ENCODE measurements around the gene EVC2.
"Not testable (repeated sequence)": the region's sequence is repeated elsewhere in the genome, so short reads cannot be mapped to it uniquely, and the experiment has no call there.

EVC2 gene

GRCh38 chr4:5746250-5746649, 37.9 kb upstream of the EVC2 start:
- no peak for DNase-seq

- no peak for DNase-seq
Observed at GRCh38 chr4:5742968-5743367, 34.6 kb upstream of the EVC2 start.

GRCh38 chr4:5742388-5742787, 34.0 kb upstream of the EVC2 start:
- DNase-seq = no peak

GRCh38 chr4:5738061-5738460, 29.7 kb upstream of the EVC2 start:
- DNase-seq = no peak

GRCh38 chr4:5735463-5735862, 27.1 kb upstream of the EVC2 start:
- DNase-seq = no peak

GRCh38 chr4:5734853-5735252, 26.5 kb upstream of the EVC2 start:
- no peak for DNase-seq

- DNase-seq = no peak
Observed at GRCh38 chr4:5732158-5732557, 23.8 kb upstream of the EVC2 start.

- no peak for DNase-seq
Observed at GRCh38 chr4:5730993-5731990, 22.9 kb upstream of the EVC2 start.

GRCh38 chr4:5730436-5730835, 22.1 kb upstream of the EVC2 start:
- DNase-seq = no peak

- DNase-seq = not testable (repeated sequence)
Observed at GRCh38 chr4:5728412-5728811, 20.1 kb upstream of the EVC2 start.

- DNase-seq = no peak
Observed at GRCh38 chr4:5724377-5724776, 16.0 kb upstream of the EVC2 start.

GRCh38 chr4:5722328-5722727, 14.0 kb upstream of the EVC2 start:
- no peak for DNase-seq

- no peak for DNase-seq
Observed at GRCh38 chr4:5721923-5722322, 13.6 kb upstream of the EVC2 start.

GRCh38 chr4:5720980-5721379, 12.6 kb upstream of the EVC2 start:
- no peak for DNase-seq

- no peak for DNase-seq
Observed at GRCh38 chr4:5720157-5720850, 11.9 kb upstream of the EVC2 start.

- DNase-seq = no peak
Observed at GRCh38 chr4:5719350-5720055, 11.1 kb upstream of the EVC2 start.

GRCh38 chr4:5718411-5718810, 10.1 kb upstream of the EVC2 start:
- no peak for DNase-seq

GRCh38 chr4:5717449-5718158, 9.2 kb upstream of the EVC2 start:
- DNase-seq = no peak

- DNase-seq = no peak
Observed at GRCh38 chr4:5716391-5716790, 8.0 kb upstream of the EVC2 start.

- no peak for DNase-seq
Observed at GRCh38 chr4:5715357-5715756, 7.0 kb upstream of the EVC2 start.

- DNase-seq = no peak
Observed at GRCh38 chr4:5713861-5714260, 5.5 kb upstream of the EVC2 start.

- no peak for DNase-seq
Observed at GRCh38 chr4:5712931-5713330, 4.6 kb upstream of the EVC2 start.

- no peak for DNase-seq
Observed at GRCh38 chr4:5712517-5712916, 4.2 kb upstream of the EVC2 start.

Data from activated CD4-positive, alpha-beta T cell treated with anti-CD3 and anti-CD28 coated beads, Interleukin-2, amount 50 U/mL, for 4 hours (primary cell).